Natural killer cell (primary cell): ENCODE results near the gene SETX. TPM values are rescaled to one million over a fixed set of nuclear protein-coding genes. Genes with fewer than 3 reads are reported as not detected.

ENCODE experiments used
- ATAC-seq, 3 donors: fragments of 150-1000 bp in 2 of 3; fragments of 200-7000 bp in 1 of 3; cut with Tn5 transposase; 1 replicate in 1 of 3; 2 replicates in 2 of 3; pipeline ENCODE4 v1.10.0; 2021; ENCODE audit warnings: mild to moderate bottlenecking in 2 of 3, moderate library complexity in 2 of 3
- DNase-seq, 2 donors: peaks; one replicate each; pipeline versions ENCODE4 v3.0.0 to v3.0.0-alpha.2; 2013 to 2021; ENCODE audit warnings: mixed read lengths in 1 of 2
- H3K27ac ChIP-seq: one replicate; pipeline ENCODE4 v1.5.1; 2013; ENCODE audit warnings: mild to moderate bottlenecking, low read length
- H3K27me3 ChIP-seq: one replicate; pipeline ENCODE4 v1.6.1; 2013; ENCODE audit warnings: low read length; ENCODE audit not compliant: control insufficient read depth, insufficient read depth
- H3K36me3 ChIP-seq: one replicate; pipeline ENCODE4 v1.6.1; 2013; ENCODE audit warnings: low read length; ENCODE audit not compliant: control insufficient read depth, insufficient read depth
- H3K4me1 ChIP-seq: one replicate; pipeline ENCODE4 v1.6.1; 2013; ENCODE audit warnings: low read length; ENCODE audit not compliant: control insufficient read depth, insufficient read depth
- H3K4me3 ChIP-seq: one replicate; pipeline ENCODE4 v1.5.1; 2013; ENCODE audit warnings: low read length
- H3K9me3 ChIP-seq: one replicate; pipeline ENCODE4 v1.6.1; 2013; ENCODE audit warnings: low read length; ENCODE audit not compliant: control insufficient read depth, insufficient read depth
- H3K27ac Mint-ChIP-seq, 2 donors: one replicate each; pipeline ENCODE4 v1.8.0; 2022; ENCODE audit warnings: mild to moderate bottlenecking in 2 of 2, mixed read lengths in 2 of 2, moderate library complexity in 1 of 2
- H3K27me3 Mint-ChIP-seq, 2 donors: one replicate each; pipeline ENCODE4 v1.8.0; 2022; ENCODE audit warnings: low read depth in 2 of 2, mixed read lengths in 2 of 2
- H3K36me3 Mint-ChIP-seq: one replicate; pipeline ENCODE4 v1.8.0; 2022; ENCODE audit warnings: mixed read lengths
- H3K4me1 Mint-ChIP-seq, 2 donors: one replicate each; pipeline ENCODE4 v1.8.0; 2022; ENCODE audit warnings: mixed read lengths in 2 of 2
- H3K4me3 Mint-ChIP-seq: one replicate; pipeline ENCODE4 v1.8.0; 2022; ENCODE audit warnings: mild to moderate bottlenecking, moderate library complexity, mixed read lengths
- H3K9me3 Mint-ChIP-seq, 2 donors: one replicate each; pipeline ENCODE4 v1.8.0; 2022; ENCODE audit warnings: mixed read lengths in 2 of 2
- WGBS: methylation state at CpG from one replicate; pipeline ENCODE4 v1.1.7; 2013; ENCODE audit warnings: missing lambda C conversion rate; ENCODE audit not compliant: insufficient coverage; 5-methylcytosine and 5-hydroxymethylcytosine counted together
- intact Hi-C: fragments of 100-400 bp; cut with micrococcal nuclease; formaldehyde crosslinking; loops from one replicate; pipeline ENCODE4 v1.14.2; 2022
- total RNA-seq, 4 donors: library from RNA; stranded (reverse); fragments of 120-200 nt in 1 of 4; gene quantifications; one replicate each; pipeline versions ENCODE4 v1.2.3 to v1.2.4, GENCODE V29; 2013 to 2022
- TF ChIP-seq, protein P1 (sequence below): fragments of 200-600 bp; IDR thresholded peaks from one replicate; pipeline ENCODE4 v1.8.0; 2022; ENCODE audit warnings: antibody characterized with exemption

The SETX gene
- total RNA-seq, 3 donors from 2014 or later (not counting 1 experiment from before 2014, with no cell fraction given) = 85.3 to 109 (median 97.7) TPM

GRCh38 chr9:132221941-132222340 lies 132.8 kb downstream of the SETX start:
- peaks cover 3% of the 10 kb centered on the region for H3K4me1 ChIP-seq

DNA sequence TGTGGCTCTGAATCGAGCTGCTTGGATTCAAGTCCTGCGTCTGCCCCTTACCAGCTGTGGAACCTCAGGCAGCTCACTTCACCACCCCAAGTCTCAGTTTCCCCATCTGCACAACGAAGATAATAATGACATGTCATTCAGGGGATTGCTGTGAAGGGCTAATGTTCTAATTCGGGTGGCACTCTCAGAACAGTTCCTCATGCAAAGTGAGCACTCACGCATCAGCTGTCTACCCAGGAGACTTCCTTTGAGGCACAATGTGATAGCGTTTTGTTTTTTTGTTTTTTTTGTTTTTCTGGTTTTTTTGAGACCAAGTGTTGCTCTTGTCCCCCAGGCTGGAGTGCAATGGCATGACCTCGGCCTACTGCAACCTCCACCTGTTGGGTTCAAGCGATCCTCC lies 136.6 kb downstream of the SETX start:
- H3K4me1 ChIP-seq = peaks cover 4% of the 10 kb centered on the region
- no peak for DNase-seq
- WGBS = 87% methylated on average over 8 of the region's 8 CpGs
- no peak for ATAC-seq
- no peak overlapping the region for H3K27ac Mint-ChIP-seq
- no peak overlapping the region for H3K4me3 Mint-ChIP-seq
- intact Hi-C loops = no loop called here
- no peaks in the 10 kb centered on the region for H3K9me3 ChIP-seq
- no peak overlapping the region for H3K27ac ChIP-seq
- no peaks in the 10 kb centered on the region for H3K27me3 ChIP-seq
- H3K9me3 Mint-ChIP-seq = no peaks in the 10 kb centered on the region
- H3K36me3 Mint-ChIP-seq = no peaks in the 10 kb centered on the region
- H3K27me3 Mint-ChIP-seq = peaks cover 0 to 2% of the 10 kb centered on the region in 2 donors
- H3K4me1 Mint-ChIP-seq = peaks cover 6 to 16% of the 10 kb centered on the region in 2 donors
- TF ChIP-seq, protein P1, sequence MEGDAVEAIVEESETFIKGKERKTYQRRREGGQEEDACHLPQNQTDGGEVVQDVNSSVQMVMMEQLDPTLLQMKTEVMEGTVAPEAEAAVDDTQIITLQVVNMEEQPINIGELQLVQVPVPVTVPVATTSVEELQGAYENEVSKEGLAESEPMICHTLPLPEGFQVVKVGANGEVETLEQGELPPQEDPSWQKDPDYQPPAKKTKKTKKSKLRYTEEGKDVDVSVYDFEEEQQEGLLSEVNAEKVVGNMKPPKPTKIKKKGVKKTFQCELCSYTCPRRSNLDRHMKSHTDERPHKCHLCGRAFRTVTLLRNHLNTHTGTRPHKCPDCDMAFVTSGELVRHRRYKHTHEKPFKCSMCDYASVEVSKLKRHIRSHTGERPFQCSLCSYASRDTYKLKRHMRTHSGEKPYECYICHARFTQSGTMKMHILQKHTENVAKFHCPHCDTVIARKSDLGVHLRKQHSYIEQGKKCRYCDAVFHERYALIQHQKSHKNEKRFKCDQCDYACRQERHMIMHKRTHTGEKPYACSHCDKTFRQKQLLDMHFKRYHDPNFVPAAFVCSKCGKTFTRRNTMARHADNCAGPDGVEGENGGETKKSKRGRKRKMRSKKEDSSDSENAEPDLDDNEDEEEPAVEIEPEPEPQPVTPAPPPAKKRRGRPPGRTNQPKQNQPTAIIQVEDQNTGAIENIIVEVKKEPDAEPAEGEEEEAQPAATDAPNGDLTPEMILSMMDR = no peak
- H3K36me3 ChIP-seq = no peaks in the 10 kb centered on the region
- H3K4me3 ChIP-seq = no peak overlapping the region

More at GRCh38 chr9:132221941-132222340, 132.8 kb downstream of the SETX start:
- Mint-ChIP-seq H3K4me1 (peaks cover 6 to 11% of the 10 kb centered on the region in 2 donors), H3K27ac (no peak overlapping the region), H3K9me3 (no peaks in the 10 kb centered on the region), H3K4me3 (no peak overlapping the region), H3K36me3 (no peaks in the 10 kb centered on the region), H3K27me3 (peaks cover 0 to 2% of the 10 kb centered on the region in 2 donors)
- intact Hi-C loops = no loop called here
- ATAC-seq (no peak), DNase-seq (no peak)
- Histone ChIP-seq H3K27ac (no peak overlapping the region), H3K27me3 (no peaks in the 10 kb centered on the region), H3K4me3 (no peak overlapping the region), H3K36me3 (no peaks in the 10 kb centered on the region), H3K9me3 (no peaks in the 10 kb centered on the region)
- TF ChIP-seq, protein P1 = no peak
- 94% methylated on average over 6 of the region's 6 CpGs for WGBS

DNA sequence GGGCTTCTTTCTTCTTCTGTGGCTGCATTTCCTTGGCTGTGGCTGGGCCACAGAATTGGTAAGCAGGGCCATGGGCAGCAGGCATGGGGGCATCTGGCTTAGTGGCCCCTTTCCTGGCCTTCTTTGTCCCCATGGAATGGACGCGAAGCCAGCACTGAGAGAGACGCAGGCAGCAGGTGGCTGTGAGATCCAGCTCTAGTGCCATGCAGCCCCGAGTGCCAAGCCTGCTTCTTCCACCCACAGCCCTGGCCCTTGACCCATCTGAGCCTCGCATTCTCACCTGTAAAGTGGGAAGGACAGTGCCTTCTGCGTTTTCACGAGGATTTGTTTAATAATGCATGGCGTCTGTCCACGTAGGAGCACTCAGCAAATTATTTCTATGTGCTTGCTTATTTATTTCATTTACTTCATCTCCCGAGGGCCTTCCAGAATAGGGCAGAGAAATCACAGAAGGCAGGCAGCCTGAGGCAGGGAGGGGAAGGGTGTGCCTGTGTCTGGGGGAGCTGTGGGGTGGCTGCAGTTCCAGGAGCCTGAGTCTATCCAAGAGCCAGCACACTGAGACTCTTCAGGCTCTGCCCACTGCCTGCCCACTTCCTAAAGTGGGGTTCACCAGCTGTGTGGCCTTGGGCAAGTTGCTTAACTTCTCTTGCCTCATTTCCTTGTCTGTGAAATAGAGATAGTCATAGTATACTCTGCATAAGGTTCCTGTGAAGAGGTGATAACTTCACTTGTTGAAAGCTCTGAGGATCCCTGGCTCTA lies 137.7 kb downstream of the SETX start:
- DNase-seq (no peak), ATAC-seq (peak in 2 of 3 donors; percentile 28 to 76)
- peaks cover 4% of the 10 kb centered on the region for H3K4me1 ChIP-seq
- H3K36me3 ChIP-seq = no peaks in the 10 kb centered on the region
- no peak overlapping the region for H3K27ac Mint-ChIP-seq
- H3K9me3 ChIP-seq = no peaks in the 10 kb centered on the region
- H3K4me3 Mint-ChIP-seq = no peak overlapping the region
- intact Hi-C loops = no loop called here
- H3K4me3 ChIP-seq = no peak overlapping the region
- WGBS = 85% methylated on average over 9 of the region's 10 CpGs
- peaks cover 6 to 14% of the 10 kb centered on the region in 2 donors for H3K4me1 Mint-ChIP-seq
- no peaks in the 10 kb centered on the region for H3K9me3 Mint-ChIP-seq
- H3K27me3 Mint-ChIP-seq = peaks cover 0 to 2% of the 10 kb centered on the region in 2 donors
- H3K36me3 Mint-ChIP-seq = no peaks in the 10 kb centered on the region
- TF ChIP-seq, protein P1 = no peak
- H3K27me3 ChIP-seq = no peaks in the 10 kb centered on the region
- H3K27ac ChIP-seq = no peak overlapping the region
